HCT116 (cell line): Measurements from ENCODE around the gene TLE3.

ENCODE experiments used
- ATF3 ChIP-seq: IDR thresholded peaks from 2 replicates; pipeline ENCODE4 v1.6.1; 2012
- CEBPB ChIP-seq: IDR thresholded peaks from 2 replicates; pipeline ENCODE4 v1.6.1; 2012; ENCODE audit warnings: low read depth
- EZH2phosphoT487 ChIP-seq: fragments of 200-600 bp; IDR thresholded peaks from 2 replicates; pipeline ENCODE4 v1.6.1; 2018; ENCODE audit warnings: antibody characterized with exemption, borderline replicate concordance
- FOSL1 ChIP-seq: IDR thresholded peaks from 2 replicates; pipeline ENCODE4 v1.6.1; 2012; ENCODE audit warnings: low read depth
- JUND ChIP-seq: IDR thresholded peaks from 2 replicates; pipeline ENCODE4 v1.6.1; 2012
- POLR2A ChIP-seq: IDR thresholded peaks from 2 replicates; pipeline ENCODE4 v1.7.0; 2011; ENCODE audit warnings: borderline replicate concordance; ENCODE audit not compliant: insufficient read depth, insufficient read length; ENCODE audit errors: extremely low read depth
- POLR2AphosphoS5 ChIP-seq: IDR thresholded peaks from 2 replicates; pipeline ENCODE4 v1.6.1; 2011; ENCODE audit warnings: mild to moderate bottlenecking, low read depth, low read length, moderate library complexity
- RAD21 ChIP-seq: IDR thresholded peaks from 2 replicates; pipeline ENCODE4 v1.6.1; 2012; ENCODE audit warnings: low read depth, mild to moderate bottlenecking
- REST ChIP-seq: IDR thresholded peaks from 2 replicates; pipeline ENCODE4 v1.6.1; 2012; ENCODE audit warnings: low read depth
- SRF ChIP-seq: IDR thresholded peaks from 2 replicates; pipeline ENCODE4 v1.6.1; 2012; ENCODE audit warnings: low read depth
- YY1 ChIP-seq: IDR thresholded peaks from 2 replicates; pipeline ENCODE4 v1.6.1; 2011; ENCODE audit warnings: low read length, low read depth, moderate library complexity, mild to moderate bottlenecking; ENCODE audit not compliant: insufficient replicate concordance; ENCODE audit errors: extremely low read depth
- ZFX ChIP-seq: fragments of 450-650 bp; IDR thresholded peaks from 2 replicates; pipeline ENCODE4 v1.6.1; 2017
- TF ChIP-seq, protein P1 (sequence below), 3 experiments: fragments of 200-600 bp in 1 of 3; sonication (generic) in 1 of 3; IDR thresholded peaks in 2 of 3; conservative IDR thresholded peaks in 1 of 3; 2 replicates each; pipeline ENCODE4 v1.5.1; 2012 to 2017; ENCODE audit warnings: low read depth in 2 of 3, low read length in 2 of 3, antibody characterized with exemption in 1 of 3, borderline replicate concordance in 1 of 3, control low read depth in 1 of 3, mild to moderate bottlenecking in 1 of 3, mixed read lengths in 1 of 3, mixed run types in 1 of 3, moderate library complexity in 1 of 3; ENCODE audit not compliant: insufficient read depth in 1 of 3
- TF ChIP-seq, protein P2 (sequence below): IDR thresholded peaks from 2 replicates; pipeline ENCODE4 v1.6.1; 2012

DNA sequence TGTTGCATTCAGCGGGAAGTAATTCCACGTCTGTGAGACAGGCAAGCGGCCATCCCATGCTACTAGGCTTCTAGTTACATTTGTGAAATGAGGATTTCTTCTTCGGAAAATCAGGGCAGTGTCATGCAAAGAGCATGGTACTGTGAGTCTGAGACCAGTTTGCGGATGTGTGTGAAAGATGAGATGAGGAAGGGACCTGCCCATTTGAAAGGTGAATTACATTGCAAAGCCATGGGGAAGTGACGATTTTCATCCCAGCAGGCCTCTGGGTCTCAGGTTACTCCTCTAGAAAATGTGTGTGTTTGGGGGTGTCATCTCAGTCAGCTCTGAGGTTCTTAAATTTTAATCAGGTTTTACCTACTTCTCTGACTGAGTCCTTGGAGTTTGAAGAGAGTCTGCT, 16.1 kb downstream of the TLE3 start:
- TF ChIP-seq, protein P1, sequence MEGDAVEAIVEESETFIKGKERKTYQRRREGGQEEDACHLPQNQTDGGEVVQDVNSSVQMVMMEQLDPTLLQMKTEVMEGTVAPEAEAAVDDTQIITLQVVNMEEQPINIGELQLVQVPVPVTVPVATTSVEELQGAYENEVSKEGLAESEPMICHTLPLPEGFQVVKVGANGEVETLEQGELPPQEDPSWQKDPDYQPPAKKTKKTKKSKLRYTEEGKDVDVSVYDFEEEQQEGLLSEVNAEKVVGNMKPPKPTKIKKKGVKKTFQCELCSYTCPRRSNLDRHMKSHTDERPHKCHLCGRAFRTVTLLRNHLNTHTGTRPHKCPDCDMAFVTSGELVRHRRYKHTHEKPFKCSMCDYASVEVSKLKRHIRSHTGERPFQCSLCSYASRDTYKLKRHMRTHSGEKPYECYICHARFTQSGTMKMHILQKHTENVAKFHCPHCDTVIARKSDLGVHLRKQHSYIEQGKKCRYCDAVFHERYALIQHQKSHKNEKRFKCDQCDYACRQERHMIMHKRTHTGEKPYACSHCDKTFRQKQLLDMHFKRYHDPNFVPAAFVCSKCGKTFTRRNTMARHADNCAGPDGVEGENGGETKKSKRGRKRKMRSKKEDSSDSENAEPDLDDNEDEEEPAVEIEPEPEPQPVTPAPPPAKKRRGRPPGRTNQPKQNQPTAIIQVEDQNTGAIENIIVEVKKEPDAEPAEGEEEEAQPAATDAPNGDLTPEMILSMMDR (IDR thresholded peaks at IDR 0.05 in 2 of 3, conservative IDR thresholded peaks at IDR 0.05 in 1 of 3; ENCODE audit: borderline replicate concordance in 1 of 3, insufficient read depth in 1 of 3, low read depth in 2 of 3, low read length in 2 of 3) = no peak
- TF ChIP-seq POLR2A (no peak), JUND (no peak), YY1 (no peak), CEBPB (no peak), POLR2AphosphoS5 (no peak), ZFX (no peak), SRF (no peak), REST (no peak), EZH2phosphoT487 (no peak), FOSL1 (no peak), RAD21 (no peak), ATF3 (no peak)
- TF ChIP-seq, protein P2, sequence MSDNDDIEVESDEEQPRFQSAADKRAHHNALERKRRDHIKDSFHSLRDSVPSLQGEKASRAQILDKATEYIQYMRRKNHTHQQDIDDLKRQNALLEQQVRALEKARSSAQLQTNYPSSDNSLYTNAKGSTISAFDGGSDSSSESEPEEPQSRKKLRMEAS = no peak
